ENCODE data around the gene RAPGEF2. TPM values are rescaled to one million over a fixed set of nuclear protein-coding genes. Genes with fewer than 3 reads are reported as not detected.
"Not testable (repeated sequence)": the region's sequence is repeated elsewhere in the genome, so short reads cannot be mapped to it uniquely, and the experiment has no call there.

The RAPGEF2 gene
- total RNA-seq, 1 donor from 2014 or later = 82.6 TPM

GRCh38 chr4:159376289-159376688, 273.4 kb downstream of the RAPGEF2 start:
- DNase-seq = no peak

DNA sequence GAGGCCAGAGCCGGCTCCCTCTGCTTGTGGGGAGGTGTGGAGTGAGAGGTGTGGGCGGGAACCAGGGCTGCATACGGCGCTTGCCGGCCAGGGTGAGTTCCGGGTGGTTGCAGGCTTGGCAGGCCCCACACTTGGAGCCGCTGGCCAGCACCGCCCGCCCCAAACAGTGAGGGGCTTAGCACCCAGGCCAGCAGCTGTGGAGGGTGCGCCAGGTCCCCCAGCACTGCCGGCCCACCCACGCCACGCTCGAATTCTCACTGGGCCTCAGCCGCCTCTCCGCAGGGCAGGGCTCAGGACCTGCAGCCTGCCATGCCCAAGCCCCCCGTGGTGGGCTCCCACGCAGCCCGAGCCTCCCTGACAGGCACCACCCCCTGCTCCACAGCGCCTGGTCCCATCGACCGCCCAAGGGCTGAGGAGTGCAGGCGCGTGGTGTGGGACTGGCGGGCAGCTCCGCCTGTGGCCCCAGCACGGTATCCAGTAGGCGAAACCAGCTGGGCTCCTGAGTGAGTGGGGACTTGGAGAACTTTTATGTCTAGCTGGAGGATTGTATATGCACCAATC, 275.3 kb downstream of the RAPGEF2 start:
- DNase-seq = no peak

DNA sequence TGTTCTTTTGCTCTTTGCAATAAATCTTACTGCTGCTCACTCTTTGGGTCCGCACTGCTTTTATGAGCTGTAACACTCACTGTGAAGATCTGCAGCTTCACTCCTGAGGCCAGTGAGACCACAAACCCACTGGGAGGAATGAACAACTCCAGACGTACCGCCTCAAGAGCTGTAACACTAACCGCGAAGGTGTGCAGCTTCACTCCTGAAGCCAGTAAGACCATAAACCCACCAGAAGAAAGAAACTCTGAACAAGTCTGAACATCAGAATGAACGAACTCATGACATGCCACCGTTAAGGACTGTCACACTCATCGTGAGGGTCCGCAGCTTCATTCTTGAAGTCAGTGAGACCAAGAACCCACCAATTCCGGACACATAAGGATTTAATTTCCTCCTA, 276.2 kb downstream of the RAPGEF2 start:
- not testable (repeated sequence) for DNase-seq

DNA sequence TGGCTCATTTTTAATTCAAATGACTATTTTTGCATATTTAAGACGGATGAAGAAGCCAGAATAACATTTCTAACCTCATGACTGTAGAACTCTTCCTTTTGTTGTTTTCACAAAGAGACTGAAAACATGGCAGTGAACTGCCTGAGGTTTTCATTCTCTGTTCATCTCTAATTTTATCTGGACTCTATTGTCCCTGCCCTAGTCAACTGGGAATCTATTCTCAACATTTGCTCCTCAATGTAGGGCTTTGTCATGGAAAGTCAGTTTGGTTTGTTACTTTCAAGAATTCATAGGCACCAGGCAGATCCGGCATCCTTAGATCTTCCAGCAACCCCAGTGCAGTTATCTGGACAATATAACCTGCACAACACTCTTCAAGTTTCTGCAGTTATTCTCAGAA, 277.0 kb downstream of the RAPGEF2 start:
- no peak for DNase-seq

- peak; percentile 18 for DNase-seq
These were observed 280.1 kb downstream of the RAPGEF2 start for GRCh38 chr4:159382856-159383561.

DNA sequence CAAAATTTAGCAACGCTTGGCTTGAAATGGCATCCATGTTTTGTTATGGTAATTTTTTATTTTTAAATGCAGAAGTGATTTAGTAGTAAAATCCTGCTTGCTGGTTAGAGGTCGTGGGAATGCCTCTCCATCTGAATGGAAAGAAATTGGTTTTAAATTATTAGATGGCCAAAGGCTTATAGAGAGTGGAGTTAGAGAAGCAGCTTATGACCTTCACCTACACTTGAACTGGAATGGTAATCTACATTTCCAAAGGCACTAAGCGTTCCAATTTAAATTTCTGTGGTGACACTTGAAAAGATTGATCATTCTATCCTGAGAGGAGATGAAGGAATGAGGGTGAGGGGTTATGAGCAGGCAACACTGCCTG, 280.7 kb downstream of the RAPGEF2 start:
- DNase-seq = no peak

DNA sequence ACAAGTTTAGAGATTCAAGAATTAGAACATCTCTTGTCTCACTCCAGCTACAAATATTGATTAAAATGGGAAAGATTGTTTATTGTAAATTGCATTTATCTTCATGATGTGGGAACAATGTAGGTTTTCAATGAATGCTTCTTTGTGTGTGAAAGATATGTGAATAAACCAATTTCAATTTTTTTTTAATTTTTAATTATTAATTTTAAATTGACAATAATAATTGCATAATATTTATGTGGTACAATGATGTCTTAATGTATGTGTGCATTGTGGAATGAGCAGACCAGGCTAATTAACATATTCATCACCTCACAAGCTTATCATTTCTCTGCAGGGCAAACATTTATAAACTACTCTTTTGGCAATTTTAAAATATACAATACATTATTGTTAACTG, 281.1 kb downstream of the RAPGEF2 start:
- DNase-seq = no peak

DNA sequence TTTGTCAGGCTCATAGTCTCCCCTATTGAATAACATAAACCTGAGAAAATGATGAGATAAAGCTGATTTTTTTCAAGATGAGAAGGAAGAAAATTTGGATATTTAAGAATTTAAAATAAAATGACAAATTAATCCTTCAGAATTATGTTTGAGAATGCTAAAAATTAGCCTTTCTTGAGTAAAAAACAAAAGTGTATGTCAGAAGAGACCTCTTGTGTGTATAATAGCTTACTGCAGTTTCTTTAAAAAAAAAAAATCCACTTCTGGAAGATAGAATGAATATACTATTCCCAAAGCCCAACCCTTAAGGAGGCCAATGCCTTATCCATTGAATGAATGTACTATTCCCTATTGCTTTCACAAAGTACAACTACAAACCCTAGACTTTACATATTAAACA, 281.8 kb downstream of the RAPGEF2 start:
- DNase-seq = no peak

GRCh38 chr4:159386620-159387019, 283.7 kb downstream of the RAPGEF2 start:
- no peak for DNase-seq

- no peak for DNase-seq
These were observed 286.9 kb downstream of the RAPGEF2 start for GRCh38 chr4:159389756-159390155.

DNA sequence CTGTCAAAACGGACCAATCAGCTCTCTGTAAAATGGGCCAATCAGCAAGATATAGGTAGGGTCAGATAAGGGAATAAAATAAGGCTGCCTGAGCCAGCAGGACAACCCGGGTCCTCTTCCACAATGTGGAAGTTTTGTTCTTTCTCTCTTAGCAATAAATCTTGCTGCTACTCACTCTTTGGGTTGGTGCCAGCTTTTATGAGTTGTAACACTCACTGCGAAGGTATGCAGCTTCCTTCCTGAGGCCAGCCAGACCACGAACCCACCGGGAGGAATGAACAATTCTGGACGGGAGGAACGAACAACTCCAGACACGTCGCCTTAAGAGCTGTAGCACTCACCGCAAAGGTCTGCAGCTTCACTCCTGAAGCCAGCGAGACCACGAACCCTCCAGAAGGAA, 287.8 kb downstream of the RAPGEF2 start:
- DNase-seq = peak; percentile 49

GRCh38 chr4:159395693-159396092, 292.8 kb downstream of the RAPGEF2 start:
- no peak for DNase-seq

DNA sequence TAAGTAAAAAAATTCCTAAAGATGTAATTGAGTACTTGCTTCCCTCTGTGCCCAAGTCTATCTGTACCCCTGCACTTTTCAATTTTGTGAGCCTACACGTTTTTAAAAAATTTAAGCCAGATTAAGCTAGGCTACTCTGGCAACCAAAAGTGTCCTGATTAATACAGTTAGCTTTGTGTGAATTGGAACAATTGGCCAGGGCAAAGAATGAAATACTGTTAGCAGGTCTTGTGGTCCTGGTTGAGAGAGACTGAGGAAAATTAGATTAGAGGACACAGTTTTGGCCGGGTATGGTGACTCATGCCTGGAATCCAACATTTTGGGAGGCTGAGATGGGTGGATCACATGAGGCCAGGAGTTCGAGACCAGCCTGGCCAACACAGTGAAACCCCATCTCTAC, 293.3 kb downstream of the RAPGEF2 start:
- no peak for DNase-seq

GRCh38 chr4:159398236-159398638, 295.4 kb downstream of the RAPGEF2 start:
- DNase-seq = peak; percentile 29

GRCh38 chr4:159400558-159401225, 297.8 kb downstream of the RAPGEF2 start:
- DNase-seq = peak; percentile 82

DNA sequence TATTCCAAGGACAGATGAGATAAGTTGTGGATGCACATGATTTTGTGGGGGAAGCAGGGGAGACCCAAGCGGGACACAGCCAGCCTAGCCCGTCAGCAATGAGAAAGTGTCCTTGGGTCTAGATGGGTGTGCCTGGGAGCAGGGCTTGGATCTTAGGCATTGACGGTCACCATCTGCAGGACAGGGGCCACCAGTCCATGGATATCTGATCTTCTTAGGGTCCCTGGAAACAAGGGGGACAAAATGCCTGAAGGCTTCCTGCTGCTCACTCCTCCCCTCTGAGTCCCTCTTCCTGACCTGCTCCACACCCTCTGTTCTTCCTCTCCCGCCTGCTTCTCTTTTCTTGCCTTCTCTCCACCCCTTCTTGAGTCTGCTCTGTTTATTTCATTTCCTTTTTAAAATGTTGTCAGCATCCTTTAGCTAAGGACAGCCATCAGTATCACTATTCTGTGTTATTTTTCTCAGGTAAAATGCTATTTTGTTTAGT, 298.4 kb downstream of the RAPGEF2 start:
- DNase-seq = no peak

GRCh38 chr4:159401791-159402380, 299.0 kb downstream of the RAPGEF2 start:
- DNase-seq = peak; percentile 11

Small RNA genes within 50 kb of the gene (small RNA-seq; reads per million reads assigned to genes)
- gene AC074344.1 (ENCODE audit: low replicate concordance) (not detected), gene MIR3688-1 (ENCODE audit: low replicate concordance) (not detected), gene RF00019 (ENCODE audit: low replicate concordance) (not detected)

All from tongue (tissue), 3 donors.